Tibial artery (tissue), 4 donors: ENCODE data around the gene LRCOL1.

Source experiments
- DNase-seq, 2 donors: peaks; one replicate each; pipeline ENCODE4 v3.0.0-alpha.2; 2019
- H3K27ac ChIP-seq, 2 donors: fragments of 200-600 bp; sonication (generic) in 1 of 2; 1 replicate in 1 of 2; 2 replicates in 1 of 2; pipeline ENCODE4 v1.5.1; 2018 to 2019; ENCODE audit warnings: mild to moderate bottlenecking in 1 of 2
- H3K27me3 ChIP-seq, 2 donors: fragments of 200-600 bp; sonication (generic) in 1 of 2; one replicate each; pipeline versions ENCODE4 v1.5.1 to v1.6.0; 2016 to 2019
- H3K36me3 ChIP-seq, 3 donors: fragments of 200-600 bp; sonication (generic) in 2 of 3; one replicate each; pipeline ENCODE4 v1.5.1; 2016 to 2019; ENCODE audit warnings: mild to moderate bottlenecking in 2 of 3
- H3K4me1 ChIP-seq, 4 donors: fragments of 200-600 bp; sonication (generic) in 2 of 4; 1 replicate in 3 of 4; 2 replicates in 1 of 4; pipeline ENCODE4 v1.5.1; 2016 to 2019
- H3K4me3 ChIP-seq, 2 donors: fragments of 200-600 bp; sonication (generic) in 1 of 2; 1 replicate in 1 of 2; 2 replicates in 1 of 2; pipeline ENCODE4 v1.5.1; 2018 to 2019; ENCODE audit warnings: mild to moderate bottlenecking in 2 of 2
- H3K9me3 ChIP-seq, 3 donors: fragments of 200-600 bp; sonication (generic) in 1 of 3; one replicate each; pipeline ENCODE4 v1.5.1; 2016 to 2019
- CTCF ChIP-seq, 2 experiments: fragments of 200-600 bp in 1 of 2; fragments of 450-650 bp in 1 of 2; IDR thresholded peaks; one replicate each; pipeline ENCODE4 v1.5.1; 2017 to 2019; ENCODE audit warnings: antibody characterized with exemption in 2 of 2, mild to moderate bottlenecking in 1 of 2, moderate library complexity in 1 of 2
- intact Hi-C: fragments of 100-400 bp; cut with DNase I; formaldehyde crosslinking; loops from one replicate; pipeline ENCODE4 v1.15.0; 2023; ENCODE audit warnings: low total_unique reads

LRCOL1 gene

GRCh38 chr12:132610051-132610759 is at the start of gene LRCOL1:
Gene LRCOL1, minus strand, starts transcription at chr12:132610582. Its CDS starts 4,331 bp downstream, at chr12:132606251.
- peaks cover 0 to 9% (median 7%) of the 10 kb centered on the region in 4 donors for H3K4me1 ChIP-seq
- TF ChIP-seq CTCF (IDR thresholded peaks at IDR 0.05), result no peak
- peaks cover 0 to 12% (median 6%) of the 10 kb centered on the region in 3 donors for H3K9me3 ChIP-seq
- intact Hi-C loops, result loop anchor here (5.0 kb wide), 1 partner anchor 198 kb away; no protein-coding TSS in a partner anchor
- no peak within 1 kb of the TSS for H3K27ac ChIP-seq
- peaks cover 0 to 68% of the 10 kb centered on the region in 2 donors for H3K27me3 ChIP-seq
- no peak for DNase-seq
- H3K36me3 ChIP-seq, result no peaks in the 10 kb centered on the region
- H3K4me3 ChIP-seq, result peak within 1 kb of the TSS in 1 of 2 donors; percentile 16

- H3K27me3 ChIP-seq, result no peaks in the 10 kb centered on the region
- intact Hi-C loops, result no loop called here
- no peaks in the 10 kb centered on the region for H3K9me3 ChIP-seq
- peaks cover 94 to 99% (median 94%) of the 10 kb centered on the region in 3 donors for H3K36me3 ChIP-seq
- no peak overlapping the region for H3K27ac ChIP-seq
- TF ChIP-seq CTCF (IDR thresholded peaks at IDR 0.05), result no peak
- no peak overlapping the region for H3K4me3 ChIP-seq
- peak in 1 of 2 donors; percentile 27 for DNase-seq
- H3K4me1 ChIP-seq, result no peaks in the 10 kb centered on the region
Observed at GRCh38 chr12:132660052-132660451, 49.7 kb upstream of the LRCOL1 start.

GRCh38 chr12:132659146-132659545 is 48.8 kb upstream of the LRCOL1 start:
- Histone ChIP-seq H3K9me3 (no peaks in the 10 kb centered on the region), H3K27me3 (no peaks in the 10 kb centered on the region), H3K4me3 (no peak overlapping the region), H3K36me3 (peaks cover 92 to 98% (median 93%) of the 10 kb centered on the region in 3 donors), H3K4me1 (no peaks in the 10 kb centered on the region), H3K27ac (no peak overlapping the region)
- intact Hi-C loops, result no loop called here
- no peak for TF ChIP-seq CTCF (IDR thresholded peaks at IDR 0.05)
- DNase-seq, result peak in 1 of 2 donors; percentile 54

- Histone ChIP-seq H3K27ac (no peak overlapping the region), H3K9me3 (no peaks in the 10 kb centered on the region), H3K4me1 (no peaks in the 10 kb centered on the region), H3K4me3 (no peak overlapping the region), H3K36me3 (peaks cover 92 to 98% (median 93%) of the 10 kb centered on the region in 3 donors), H3K27me3 (no peaks in the 10 kb centered on the region)
- no peak for TF ChIP-seq CTCF (IDR thresholded peaks at IDR 0.05)
- peak in 1 of 2 donors; percentile 11 for DNase-seq
- intact Hi-C loops, result no loop called here
Observed at GRCh38 chr12:132658149-132658894, 47.9 kb upstream of the LRCOL1 start.

GRCh38 chr12:132657004-132657727 is 46.8 kb upstream of the LRCOL1 start:
- peaks cover 83 to 98% (median 85%) of the 10 kb centered on the region in 3 donors for H3K36me3 ChIP-seq
- TF ChIP-seq CTCF (IDR thresholded peaks at IDR 0.05), result no peak
- H3K9me3 ChIP-seq, result no peaks in the 10 kb centered on the region
- no peaks in the 10 kb centered on the region for H3K27me3 ChIP-seq
- no peak overlapping the region for H3K27ac ChIP-seq
- intact Hi-C loops, result no loop called here
- H3K4me1 ChIP-seq, result no peaks in the 10 kb centered on the region
- H3K4me3 ChIP-seq, result no peak overlapping the region
- DNase-seq, result peak in 1 of 2 donors; percentile 53
